Panc1 (cell line): ENCODE measurements around the gene DNASE2B.

Experiments
- SIN3A ChIP-seq: IDR thresholded peaks from 2 replicates; pipeline ENCODE4 v1.6.1; 2012; ENCODE audit warnings: low read depth, mild to moderate bottlenecking, low read length, moderate library complexity, borderline replicate concordance; ENCODE audit not compliant: insufficient read depth
- TF ChIP-seq, protein P1 (sequence below), 2 experiments: IDR thresholded peaks; 2 replicates each; pipeline ENCODE4 v1.6.1; 2011 to 2012; ENCODE audit warnings: low read depth in 2 of 2, control low read depth in 1 of 2, low read length in 1 of 2, mild to moderate bottlenecking in 1 of 2, moderate library complexity in 1 of 2; ENCODE audit not compliant: insufficient read depth in 1 of 2

DNA sequence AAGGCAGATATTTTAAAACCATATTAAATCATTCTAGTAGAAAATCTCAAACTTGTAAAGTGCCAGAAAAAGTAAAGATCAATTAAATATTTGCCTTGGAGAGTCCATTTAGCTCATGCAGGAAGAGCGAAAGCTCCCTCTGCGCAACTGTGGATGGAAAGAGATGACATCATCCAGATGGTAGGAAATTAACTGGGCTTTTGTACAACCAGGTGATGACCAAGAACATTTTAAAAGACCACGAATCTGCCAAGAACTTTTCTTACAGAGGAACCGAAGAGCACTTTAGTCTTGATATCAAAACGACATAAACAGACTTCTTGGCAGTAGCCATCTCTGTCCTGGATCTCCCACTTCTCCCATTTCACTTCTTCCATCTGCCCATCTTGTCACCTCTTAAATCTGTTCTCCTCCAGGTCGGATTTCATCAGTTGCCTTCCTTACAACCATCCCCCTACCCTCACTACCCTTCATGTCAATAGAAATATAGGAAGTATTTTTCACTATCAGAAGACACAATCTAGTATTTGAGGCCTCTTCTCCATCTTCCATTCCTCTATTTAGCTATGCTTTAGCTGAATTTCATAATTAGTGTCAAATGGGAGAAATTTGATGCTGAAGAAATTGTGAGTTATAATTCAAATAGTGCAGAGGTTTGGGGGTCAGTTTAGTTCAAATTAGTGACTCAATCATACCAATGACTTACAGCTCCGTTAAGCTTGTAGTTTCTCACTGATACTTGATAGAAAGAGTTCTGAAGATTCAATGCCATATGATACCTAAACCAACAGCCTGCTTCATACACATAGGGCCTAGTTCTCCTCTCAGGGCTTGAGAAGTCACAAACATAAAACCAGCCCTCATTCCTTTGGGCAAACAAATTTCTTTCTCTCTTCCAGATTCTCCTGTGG lies 22.0 kb upstream of the DNASE2B start:
- TF ChIP-seq SIN3A = no peak
- TF ChIP-seq, protein P1, sequence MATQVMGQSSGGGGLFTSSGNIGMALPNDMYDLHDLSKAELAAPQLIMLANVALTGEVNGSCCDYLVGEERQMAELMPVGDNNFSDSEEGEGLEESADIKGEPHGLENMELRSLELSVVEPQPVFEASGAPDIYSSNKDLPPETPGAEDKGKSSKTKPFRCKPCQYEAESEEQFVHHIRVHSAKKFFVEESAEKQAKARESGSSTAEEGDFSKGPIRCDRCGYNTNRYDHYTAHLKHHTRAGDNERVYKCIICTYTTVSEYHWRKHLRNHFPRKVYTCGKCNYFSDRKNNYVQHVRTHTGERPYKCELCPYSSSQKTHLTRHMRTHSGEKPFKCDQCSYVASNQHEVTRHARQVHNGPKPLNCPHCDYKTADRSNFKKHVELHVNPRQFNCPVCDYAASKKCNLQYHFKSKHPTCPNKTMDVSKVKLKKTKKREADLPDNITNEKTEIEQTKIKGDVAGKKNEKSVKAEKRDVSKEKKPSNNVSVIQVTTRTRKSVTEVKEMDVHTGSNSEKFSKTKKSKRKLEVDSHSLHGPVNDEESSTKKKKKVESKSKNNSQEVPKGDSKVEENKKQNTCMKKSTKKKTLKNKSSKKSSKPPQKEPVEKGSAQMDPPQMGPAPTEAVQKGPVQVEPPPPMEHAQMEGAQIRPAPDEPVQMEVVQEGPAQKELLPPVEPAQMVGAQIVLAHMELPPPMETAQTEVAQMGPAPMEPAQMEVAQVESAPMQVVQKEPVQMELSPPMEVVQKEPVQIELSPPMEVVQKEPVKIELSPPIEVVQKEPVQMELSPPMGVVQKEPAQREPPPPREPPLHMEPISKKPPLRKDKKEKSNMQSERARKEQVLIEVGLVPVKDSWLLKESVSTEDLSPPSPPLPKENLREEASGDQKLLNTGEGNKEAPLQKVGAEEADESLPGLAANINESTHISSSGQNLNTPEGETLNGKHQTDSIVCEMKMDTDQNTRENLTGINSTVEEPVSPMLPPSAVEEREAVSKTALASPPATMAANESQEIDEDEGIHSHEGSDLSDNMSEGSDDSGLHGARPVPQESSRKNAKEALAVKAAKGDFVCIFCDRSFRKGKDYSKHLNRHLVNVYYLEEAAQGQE (IDR thresholded peaks at IDR 0.05; ENCODE audit: insufficient read depth in 1 of 2, low read depth in 2 of 2, low read length in 1 of 2) = no peak
